ENCODE data around the gene C15orf62. TPM values are rescaled to one million over a fixed set of nuclear protein-coding genes. Genes with fewer than 3 reads are reported as not detected.
A peak's percentile ranks its signal among the peaks of the same experiment; 100 is the strongest.

Gene C15orf62
- total and polyA plus RNA-seq, 2 experiments from 2014 or later: 0.28 TPM; not detected in 1

DNA sequence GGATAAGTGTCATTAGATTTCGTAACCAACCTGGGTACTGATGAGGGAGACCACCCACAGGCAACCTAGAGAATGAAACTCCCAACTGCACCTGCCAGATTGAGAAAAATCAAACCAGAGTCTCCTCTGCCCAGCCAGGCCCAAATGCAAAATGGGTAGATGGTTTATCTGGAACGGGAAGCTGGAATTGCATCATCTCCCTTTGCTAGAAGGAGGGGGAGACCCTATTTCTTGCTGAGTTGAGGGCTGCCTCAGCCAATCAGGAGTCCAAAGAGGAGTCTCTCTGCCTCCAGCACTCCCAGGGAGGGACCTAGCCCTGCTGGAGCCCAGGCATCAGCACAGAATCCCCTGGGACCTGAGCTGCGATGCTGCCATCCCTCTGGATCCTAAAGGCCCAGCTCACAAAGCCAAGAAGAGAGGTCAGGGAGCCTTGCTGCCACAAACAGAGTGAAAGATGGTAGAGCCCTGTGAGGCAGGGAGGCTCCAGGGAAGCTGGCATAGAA is 22.8 kb upstream of the C15orf62 start:
- peaks cover 33% of the 10 kb centered on the region for H3F3A ChIP-seq (ENCODE audit: insufficient read depth)
- WGBS, 2 experiments (ENCODE audit: low coverage in 1 of 2, low lambda C conversion rate in 2 of 2, missing lambda C conversion rate in 2 of 2): 63 to 76% methylated on average over 3 of the region's 3 CpGs
- H3K36me3 ChIP-seq (ENCODE audit: low read depth): peaks cover 25% of the 10 kb centered on the region
- H3K4me3 ChIP-seq: no peak overlapping the region
- no peaks in the 10 kb centered on the region for H3K27me3 ChIP-seq (replicated peaks; ENCODE audit: insufficient read depth)
- H3K4me2 ChIP-seq (ENCODE audit: unreplicated experiment): no peak overlapping the region
- H2AFZ ChIP-seq: no peak overlapping the region
- in situ Hi-C loops (cut with MboI): no loop called here
- peaks cover 8% of the 10 kb centered on the region for H3K79me2 ChIP-seq (ENCODE audit: insufficient read depth)
- no peaks in the 10 kb centered on the region for H3K9me2 ChIP-seq (ENCODE audit: insufficient read depth)
- no peak overlapping the region for H3K9ac ChIP-seq
- H4K20me1 ChIP-seq (ENCODE audit: insufficient read depth): no peaks in the 10 kb centered on the region
- peak; percentile 40 for DNase-seq
- H3K4me1 ChIP-seq (ENCODE audit: insufficient read depth): peaks cover 15% of the 10 kb centered on the region
- H3K27ac ChIP-seq: no peak overlapping the region
- no peak for TF ChIP-seq EZH2 (IDR thresholded peaks at IDR 0.05; ENCODE audit: insufficient read depth, poor library complexity, severe bottlenecking)
- no peak for TF ChIP-seq EZH2phosphoT487 (IDR thresholded peaks at IDR 0.05; ENCODE audit: insufficient read depth, low read depth)
- H3K9me3 ChIP-seq (ENCODE audit: low read depth): no peaks in the 10 kb centered on the region

DNA sequence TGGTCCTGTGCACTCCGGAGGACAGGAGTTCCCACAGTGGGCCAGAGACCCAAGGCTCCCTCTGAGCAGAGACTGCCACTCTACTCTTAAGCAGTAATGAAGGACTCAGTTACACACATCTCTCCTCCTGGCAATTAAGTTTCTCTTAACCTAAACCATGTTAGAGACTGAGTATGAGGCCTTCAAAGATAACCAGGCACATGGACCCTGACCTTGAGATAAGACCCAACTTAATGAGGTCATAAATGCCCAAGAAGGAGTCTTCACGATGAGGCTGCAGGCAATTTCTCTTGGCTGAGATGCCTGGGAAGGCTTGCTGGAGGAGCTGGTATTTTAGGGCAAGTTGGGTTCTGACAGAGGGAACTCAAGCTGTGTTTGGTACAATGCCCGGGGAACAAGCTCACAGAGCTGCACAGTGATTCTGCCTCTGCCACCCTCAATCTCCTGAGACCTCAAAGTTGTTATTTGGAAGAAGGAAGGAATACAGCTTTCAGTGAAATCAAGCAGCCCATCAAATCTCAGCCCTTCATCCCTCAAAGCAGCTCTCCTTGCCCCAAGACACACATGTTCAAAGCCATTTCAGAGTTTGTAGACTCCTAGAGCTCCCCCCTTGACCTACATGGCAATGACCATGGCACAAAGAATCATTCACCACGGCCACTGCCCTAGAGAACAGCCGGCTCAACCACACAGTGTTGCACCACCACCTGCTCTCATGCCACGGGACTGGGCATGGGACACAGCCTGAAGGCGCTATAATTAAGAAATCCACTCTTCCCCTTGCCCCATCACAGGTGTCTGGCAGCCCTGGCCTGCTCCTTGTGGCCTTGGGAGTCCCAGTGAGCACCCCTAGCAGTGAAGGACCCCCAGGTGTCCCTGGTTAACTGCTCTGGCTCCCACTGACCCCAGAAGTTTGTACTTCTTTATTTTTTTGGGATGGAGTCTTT is 21.8 kb upstream of the C15orf62 start:
- no peak overlapping the region for H3K4me2 ChIP-seq (ENCODE audit: unreplicated experiment)
- peaks cover 18% of the 10 kb centered on the region for H3K79me2 ChIP-seq (ENCODE audit: insufficient read depth)
- H3K4me3 ChIP-seq: no peak overlapping the region
- H3K4me1 ChIP-seq (ENCODE audit: insufficient read depth): peaks cover 11% of the 10 kb centered on the region
- DNase-seq: no peak
- H3F3A ChIP-seq (ENCODE audit: insufficient read depth): peaks cover 25% of the 10 kb centered on the region
- H3K9me3 ChIP-seq (ENCODE audit: low read depth): no peaks in the 10 kb centered on the region
- no peaks in the 10 kb centered on the region for H3K27me3 ChIP-seq (replicated peaks; ENCODE audit: insufficient read depth)
- H3K27ac ChIP-seq: no peak overlapping the region
- WGBS, 2 experiments (ENCODE audit: low coverage in 1 of 2, low lambda C conversion rate in 2 of 2, missing lambda C conversion rate in 2 of 2): 82 to 88% methylated on average over 6 to 7 of the region's 7 CpGs
- no peak for TF ChIP-seq EZH2 (IDR thresholded peaks at IDR 0.05; ENCODE audit: insufficient read depth, poor library complexity, severe bottlenecking)
- TF ChIP-seq EZH2phosphoT487 (IDR thresholded peaks at IDR 0.05; ENCODE audit: insufficient read depth, low read depth): no peak
- in situ Hi-C loops (cut with MboI): no loop called here
- peaks cover 18% of the 10 kb centered on the region; the same call in 1 of the 2 replicates for H3K36me3 ChIP-seq (ENCODE audit: low read depth)
- H2AFZ ChIP-seq: no peak overlapping the region
- no peak overlapping the region for H3K9ac ChIP-seq
- H3K9me2 ChIP-seq (ENCODE audit: insufficient read depth): no peaks in the 10 kb centered on the region
- H4K20me1 ChIP-seq (ENCODE audit: insufficient read depth): no peaks in the 10 kb centered on the region

- no peak overlapping the region for H3K4me3 ChIP-seq
- H3K79me2 ChIP-seq (ENCODE audit: insufficient read depth): peaks cover 30% of the 10 kb centered on the region
- H3F3A ChIP-seq (ENCODE audit: insufficient read depth): peaks cover 15% of the 10 kb centered on the region
- in situ Hi-C loops (cut with MboI): no loop called here
- TF ChIP-seq EZH2phosphoT487 (IDR thresholded peaks at IDR 0.05; ENCODE audit: insufficient read depth, low read depth): no peak
- no peak for TF ChIP-seq EZH2 (IDR thresholded peaks at IDR 0.05; ENCODE audit: insufficient read depth, poor library complexity, severe bottlenecking)
- no peak overlapping the region for H3K4me2 ChIP-seq (ENCODE audit: unreplicated experiment)
- peaks cover 11% of the 10 kb centered on the region; the same call in 1 of the 2 replicates for H3K36me3 ChIP-seq (ENCODE audit: low read depth)
- H3K9ac ChIP-seq: no peak overlapping the region
- H3K27ac ChIP-seq: no peak overlapping the region
- WGBS, 2 experiments (ENCODE audit: low coverage in 1 of 2, low lambda C conversion rate in 2 of 2, missing lambda C conversion rate in 2 of 2): 96 to 99% methylated on average over 4 of the region's 4 CpGs
- H3K4me1 ChIP-seq (ENCODE audit: insufficient read depth): no peaks in the 10 kb centered on the region; the same call in 1 of the 2 replicates
- H4K20me1 ChIP-seq (ENCODE audit: insufficient read depth): no peaks in the 10 kb centered on the region
- DNase-seq: no peak
- H3K9me2 ChIP-seq (ENCODE audit: insufficient read depth): no peaks in the 10 kb centered on the region
- no peaks in the 10 kb centered on the region for H3K27me3 ChIP-seq (replicated peaks; ENCODE audit: insufficient read depth)
- no peak overlapping the region for H2AFZ ChIP-seq
- H3K9me3 ChIP-seq (ENCODE audit: low read depth): no peaks in the 10 kb centered on the region
Measured at GRCh38 chr15:40749151-40749630, 20.6 kb upstream of the C15orf62 start.

- Histone ChIP-seq H4K20me1 (ENCODE audit: insufficient read depth) (no peaks in the 10 kb centered on the region), H3K79me2 (ENCODE audit: insufficient read depth) (peaks cover 39% of the 10 kb centered on the region), H3K4me1 (ENCODE audit: insufficient read depth) (no peaks in the 10 kb centered on the region; the same call in 1 of the 2 replicates), H2AFZ (no peak overlapping the region), H3K4me3 (no peak overlapping the region), H3K27me3 (replicated peaks; ENCODE audit: insufficient read depth) (no peaks in the 10 kb centered on the region), H3K4me2 (ENCODE audit: unreplicated experiment) (no peak overlapping the region), H3K9me2 (ENCODE audit: insufficient read depth) (no peaks in the 10 kb centered on the region), H3K36me3 (ENCODE audit: low read depth) (peaks cover 11% of the 10 kb centered on the region; the same call in 1 of the 2 replicates), H3F3A (ENCODE audit: insufficient read depth) (peaks cover 15% of the 10 kb centered on the region; the same call in 1 of the 2 replicates), H3K27ac (no peak overlapping the region), H3K9me3 (ENCODE audit: low read depth) (no peaks in the 10 kb centered on the region), H3K9ac (no peak overlapping the region)
- in situ Hi-C loops (cut with MboI): no loop called here
- WGBS, 2 experiments (ENCODE audit: low coverage in 1 of 2, low lambda C conversion rate in 2 of 2, missing lambda C conversion rate in 2 of 2): 77 to 88% methylated on average over 4 of the region's 4 CpGs
- DNase-seq: no peak
- TF ChIP-seq EZH2 (IDR thresholded peaks at IDR 0.05; ENCODE audit: insufficient read depth, poor library complexity, severe bottlenecking) (no peak), EZH2phosphoT487 (IDR thresholded peaks at IDR 0.05; ENCODE audit: insufficient read depth, low read depth) (no peak)
Measured at GRCh38 chr15:40750885-40751284, 18.9 kb upstream of the C15orf62 start.
